GM19035 (cell line): ENCODE data around the gene CCT5.
A peak's percentile ranks its signal among the peaks of the same experiment; 100 is the strongest.
"Not testable (repeated sequence)": the region's sequence is repeated elsewhere in the genome, so short reads cannot be mapped to it uniquely, and the experiment has no call there.

Source experiments
- ATAC-seq: cut with Tn5 transposase; IDR thresholded peaks from one replicate; pipeline ENCODE4 v1.9.1; 2021; ENCODE audit not compliant: unreplicated experiment

The CCT5 gene

DNA sequence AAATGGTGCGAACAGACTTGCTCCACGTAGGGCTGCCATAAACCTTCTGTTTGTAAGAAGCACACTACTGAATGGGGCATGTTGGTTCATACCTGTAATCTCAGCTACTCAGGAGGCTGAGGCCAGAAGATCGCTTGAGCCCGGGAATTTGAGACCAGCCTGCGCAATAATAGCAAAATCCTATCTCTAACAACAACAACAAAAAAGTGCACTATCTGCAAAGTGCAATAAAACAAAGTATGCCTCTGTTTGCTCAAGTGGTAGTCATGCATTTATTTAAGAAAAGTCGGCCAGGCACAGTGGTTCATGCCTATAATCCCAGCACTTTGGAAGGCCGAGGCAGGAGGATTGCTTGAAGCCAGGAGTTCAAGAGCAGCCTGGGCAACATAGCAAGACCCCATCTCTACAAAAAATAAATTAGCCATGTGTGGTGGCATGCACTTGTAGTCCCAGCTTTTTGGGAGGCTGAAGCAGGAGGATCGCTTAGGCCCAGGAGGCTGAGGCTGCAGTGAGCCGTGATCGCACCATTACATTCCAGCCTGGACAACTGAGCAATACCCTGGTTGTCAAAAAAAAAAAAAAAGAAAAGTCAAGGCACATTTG is 5.6 kb upstream of the CCT5 start:
- ATAC-seq, result no peak

DNA sequence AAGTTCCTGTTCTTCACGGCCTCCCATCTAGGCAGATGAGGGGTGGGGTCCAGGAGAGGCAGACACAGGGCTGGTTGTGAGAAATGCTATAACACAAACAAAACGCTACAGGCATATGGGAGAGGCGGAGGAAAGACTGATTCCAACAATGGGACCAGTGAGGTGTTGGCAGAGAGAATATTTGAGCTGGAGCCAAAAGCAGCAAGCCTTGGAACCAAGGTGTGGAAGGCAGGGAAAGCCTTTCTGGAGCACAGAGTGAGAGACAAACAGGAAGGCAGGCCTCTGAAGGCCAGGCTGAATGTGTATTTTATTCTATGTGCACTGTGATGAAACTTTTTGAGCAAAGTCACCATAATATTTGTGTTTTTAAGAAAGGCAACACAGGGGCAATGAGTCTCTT is 3.3 kb upstream of the CCT5 start:
- no peak for ATAC-seq

DNA sequence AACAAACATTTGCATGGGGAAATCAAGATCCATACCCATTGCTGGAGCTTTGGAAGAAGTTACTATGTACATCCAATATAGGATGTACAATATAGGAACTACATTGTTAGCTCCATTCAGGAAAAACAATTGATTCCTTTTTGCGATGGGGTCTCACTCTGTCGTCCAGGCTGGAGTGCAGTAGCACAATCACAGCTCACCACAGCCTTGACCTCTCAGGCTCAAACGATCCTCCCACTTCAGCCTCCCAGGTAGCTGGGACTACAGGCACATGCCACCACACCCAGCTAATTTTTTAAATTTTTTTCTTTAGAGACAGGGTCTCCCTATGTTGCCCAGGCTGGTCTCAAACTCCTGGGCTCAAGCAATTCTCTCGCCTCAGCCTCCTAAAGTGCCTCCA is 2.9 kb upstream of the CCT5 start:
- not testable (repeated sequence) for ATAC-seq

DNA sequence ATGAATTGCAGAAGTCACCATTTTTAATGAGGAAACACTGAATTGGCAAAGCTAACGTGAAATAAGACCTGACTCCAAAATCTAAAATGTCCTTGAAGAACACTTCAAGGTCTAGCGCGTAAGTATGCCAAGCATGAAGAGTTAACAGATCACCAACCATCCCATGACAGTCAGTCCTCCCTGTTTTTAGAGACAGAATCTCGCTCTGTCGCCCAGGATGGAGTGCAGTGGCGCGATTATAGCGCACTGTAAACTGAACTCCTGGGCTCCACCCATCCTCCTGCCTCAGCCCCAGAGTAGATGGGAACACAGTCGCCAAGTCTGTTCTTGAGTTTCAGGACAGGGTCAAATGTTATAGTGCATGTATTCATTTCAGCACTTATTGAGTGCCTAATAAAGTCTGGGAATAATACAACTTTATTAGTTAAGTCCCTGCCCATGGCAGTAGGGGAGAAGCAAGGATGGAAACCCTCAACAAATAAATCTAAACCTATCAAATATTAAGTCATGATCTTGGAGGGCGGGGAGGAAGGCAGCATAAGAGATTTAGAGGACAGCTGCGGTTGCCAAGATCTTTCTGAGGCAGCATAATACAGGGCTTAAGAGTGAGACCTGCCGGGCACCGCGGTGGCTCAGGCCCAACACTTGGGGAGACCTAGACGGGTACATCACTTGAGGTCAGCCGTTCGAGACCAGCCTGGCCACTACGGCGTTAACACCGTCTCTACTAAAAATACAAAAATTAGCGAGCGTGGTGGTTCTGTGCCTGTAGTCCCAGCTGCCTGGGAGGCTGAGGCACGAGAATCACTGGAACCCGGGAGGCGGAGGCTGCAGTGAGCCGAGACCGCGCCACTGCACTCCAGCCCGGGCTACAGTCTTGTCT is 1.5 kb upstream of the CCT5 start:
- peak; percentile 4 for ATAC-seq

DNA sequence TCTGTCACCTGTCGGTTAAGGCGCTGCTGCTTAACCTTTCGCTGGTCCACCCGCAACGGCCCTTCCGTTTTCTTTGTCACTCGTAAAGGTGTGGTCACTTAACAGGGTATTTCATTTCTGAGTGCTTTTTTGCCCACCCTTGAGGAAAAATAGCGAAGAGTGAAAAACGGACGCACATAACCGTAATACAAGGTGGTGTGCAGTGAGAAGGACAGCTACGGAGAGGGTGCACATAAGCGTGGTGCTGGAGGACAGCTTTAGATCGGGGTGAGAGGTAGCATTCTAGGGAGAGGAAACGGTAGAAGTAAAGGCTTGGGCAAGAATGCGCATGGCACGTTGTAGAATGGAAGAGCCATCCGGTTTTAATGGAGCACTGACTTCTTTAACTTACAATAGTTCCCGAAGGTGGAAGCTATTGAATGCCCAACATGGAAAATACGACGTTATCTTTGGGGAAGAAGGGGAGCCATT is 761 bp downstream of the CCT5 start:
- ATAC-seq, result peak; percentile 7

DNA sequence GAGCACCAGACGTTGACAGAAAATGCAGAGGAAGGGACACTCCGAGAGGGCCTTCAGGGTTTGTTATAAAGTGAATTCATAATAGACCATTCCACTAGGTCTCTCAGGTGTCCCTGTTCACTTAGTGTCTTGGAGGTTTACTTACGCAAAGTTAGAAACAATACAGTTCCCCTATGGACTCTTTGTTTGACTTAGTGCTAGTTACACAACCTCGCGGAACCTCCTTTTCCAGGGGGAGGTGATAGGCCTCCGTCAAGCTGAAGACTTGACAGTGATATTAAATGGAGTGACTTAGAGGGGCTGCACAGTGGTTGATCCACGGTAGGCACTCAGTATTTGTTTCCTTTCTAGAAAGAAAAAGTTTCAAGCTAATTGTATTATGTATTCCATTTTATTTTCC is 1.3 kb downstream of the CCT5 start:
- no peak for ATAC-seq

DNA sequence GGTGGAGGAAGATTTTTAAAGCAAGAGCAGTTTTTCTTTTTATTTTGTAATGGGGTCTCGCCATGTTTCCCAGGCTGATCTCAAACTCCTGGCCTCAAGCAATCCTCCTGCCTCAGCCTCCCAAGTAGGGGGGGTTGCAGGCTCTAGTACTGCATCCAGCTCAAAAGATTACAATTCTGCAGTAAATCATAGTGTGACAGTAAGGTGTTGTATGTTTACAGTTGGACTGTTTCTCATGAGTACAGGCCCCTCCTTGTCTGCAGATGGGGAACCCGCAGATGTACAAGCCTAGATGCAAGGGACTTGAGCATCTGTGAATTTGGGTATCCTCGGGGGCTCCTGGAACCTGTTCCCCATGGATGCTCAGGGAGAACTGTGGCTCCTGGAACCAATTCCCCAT is 3.3 kb downstream of the CCT5 start:
- no peak for ATAC-seq

DNA sequence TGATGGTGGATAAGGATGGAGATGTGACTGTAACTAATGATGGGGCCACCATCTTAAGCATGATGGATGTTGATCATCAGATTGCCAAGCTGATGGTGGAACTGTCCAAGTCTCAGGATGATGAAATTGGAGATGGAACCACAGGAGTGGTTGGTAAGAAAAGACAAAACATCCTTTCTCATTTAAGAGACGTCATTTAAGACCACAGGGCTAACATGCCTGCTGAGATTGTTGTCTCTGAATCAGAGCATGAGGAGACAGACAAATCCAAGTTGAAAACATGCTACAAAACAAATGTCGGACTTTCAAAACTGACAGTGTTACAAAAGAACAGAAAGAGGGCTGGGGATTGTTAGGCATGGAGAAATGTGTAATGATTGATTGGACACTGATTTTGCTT is 4.6 kb downstream of the CCT5 start:
- ATAC-seq, result no peak

DNA sequence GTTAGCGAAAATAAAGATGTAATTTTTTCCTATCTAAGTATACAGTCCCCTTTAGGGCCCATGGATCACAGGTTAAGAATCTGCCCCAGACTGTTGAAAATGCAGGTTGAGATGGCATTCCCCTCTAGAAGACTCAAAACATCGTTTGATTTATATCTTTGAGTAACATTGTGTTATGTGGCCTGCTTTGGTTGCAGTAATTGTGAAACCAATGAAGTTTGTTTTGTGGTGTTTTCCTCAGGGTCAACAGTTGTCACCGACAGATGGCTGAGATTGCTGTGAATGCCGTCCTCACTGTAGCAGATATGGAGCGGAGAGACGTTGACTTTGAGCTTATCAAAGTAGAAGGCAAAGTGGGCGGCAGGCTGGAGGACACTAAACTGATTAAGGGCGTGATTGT is 7.8 kb downstream of the CCT5 start:
- no peak for ATAC-seq

DNA sequence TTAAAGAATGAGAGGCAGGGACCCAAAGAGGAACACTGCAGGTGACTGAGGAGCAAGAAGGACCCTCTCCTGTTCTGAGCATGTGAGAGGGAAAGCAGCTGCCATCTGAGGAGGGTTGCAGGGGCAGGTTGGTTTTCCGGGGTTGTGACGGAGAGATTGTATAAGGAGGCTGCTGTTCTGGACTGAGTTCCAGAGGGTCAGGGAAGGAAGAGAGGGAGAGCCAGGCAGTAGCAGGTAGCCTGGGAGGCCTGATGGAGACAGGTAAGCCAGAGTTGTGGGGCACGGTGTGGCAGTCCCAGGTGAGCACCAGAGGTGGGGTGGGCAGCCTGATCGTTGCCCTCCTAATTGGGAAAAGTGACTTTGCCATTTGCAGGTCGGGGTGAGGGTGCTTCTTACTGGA is 9.8 kb downstream of the CCT5 start:
- ATAC-seq, result no peak

DNA sequence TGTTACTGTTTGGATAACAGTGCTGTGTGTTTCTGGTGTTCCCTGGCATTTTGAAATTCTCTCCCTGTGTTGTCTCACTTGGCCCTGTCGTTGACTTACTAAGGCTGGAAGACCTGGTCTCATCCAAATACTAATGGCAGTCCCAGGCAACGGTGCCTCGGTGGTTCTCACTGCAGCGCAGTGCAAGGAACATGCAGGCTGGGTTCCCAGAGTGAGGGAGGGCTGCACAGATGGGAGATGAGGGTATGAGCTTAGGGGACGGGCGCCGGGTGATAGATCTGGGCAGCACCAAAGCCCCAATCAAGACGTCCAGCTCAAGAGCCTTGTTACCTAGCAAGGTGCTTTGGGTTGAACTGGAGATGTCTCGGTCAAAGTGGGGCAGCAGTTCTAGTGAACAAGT is 11.0 kb downstream of the CCT5 start:
- no peak for ATAC-seq

DNA sequence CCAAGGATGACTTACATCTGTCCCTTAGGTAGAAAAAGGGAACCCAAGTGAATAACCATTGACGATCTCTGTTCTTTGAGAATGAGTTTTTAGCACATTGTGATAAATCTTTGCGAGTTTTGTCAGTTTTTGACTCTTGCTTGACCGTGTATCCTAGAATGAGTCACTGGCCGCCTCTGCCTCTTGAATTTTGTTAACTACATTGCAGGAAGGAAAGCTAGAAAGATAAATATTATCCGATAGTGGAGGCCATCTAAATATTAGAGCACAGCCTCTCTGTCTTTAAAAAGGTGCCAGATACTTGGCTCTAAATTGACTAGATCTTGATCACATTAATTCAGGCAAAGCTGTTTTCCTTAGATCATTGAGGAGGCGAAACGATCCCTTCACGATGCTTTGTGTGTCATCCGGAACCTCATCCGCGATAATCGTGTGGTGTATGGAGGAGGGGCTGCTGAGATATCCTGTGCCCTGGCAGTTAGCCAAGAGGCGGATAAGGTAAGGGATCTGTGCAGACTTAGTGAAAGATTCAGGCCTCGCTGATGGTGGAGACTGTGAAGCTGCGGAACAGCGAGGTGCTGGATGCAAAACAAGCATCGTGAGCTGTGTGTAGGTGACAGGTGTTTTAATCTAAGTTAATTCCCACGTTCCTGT is 12.2 kb downstream of the CCT5 start:
- no peak for ATAC-seq

DNA sequence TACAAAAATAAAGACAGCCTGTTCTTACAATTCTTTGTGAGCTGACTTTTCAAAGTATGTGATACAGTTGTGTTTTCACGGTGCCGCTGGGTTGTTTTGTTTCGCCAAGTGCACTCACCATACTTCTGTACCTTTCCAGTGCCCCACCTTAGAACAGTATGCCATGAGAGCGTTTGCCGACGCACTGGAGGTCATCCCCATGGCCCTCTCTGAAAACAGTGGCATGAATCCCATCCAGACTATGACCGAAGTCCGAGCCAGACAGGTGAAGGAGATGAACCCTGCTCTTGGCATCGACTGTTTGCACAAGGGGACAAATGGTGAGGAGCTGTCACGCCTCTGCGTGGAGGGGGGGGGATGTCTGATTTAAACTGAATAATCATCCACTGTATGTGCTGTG is 12.9 kb downstream of the CCT5 start:
- no peak for ATAC-seq

DNA sequence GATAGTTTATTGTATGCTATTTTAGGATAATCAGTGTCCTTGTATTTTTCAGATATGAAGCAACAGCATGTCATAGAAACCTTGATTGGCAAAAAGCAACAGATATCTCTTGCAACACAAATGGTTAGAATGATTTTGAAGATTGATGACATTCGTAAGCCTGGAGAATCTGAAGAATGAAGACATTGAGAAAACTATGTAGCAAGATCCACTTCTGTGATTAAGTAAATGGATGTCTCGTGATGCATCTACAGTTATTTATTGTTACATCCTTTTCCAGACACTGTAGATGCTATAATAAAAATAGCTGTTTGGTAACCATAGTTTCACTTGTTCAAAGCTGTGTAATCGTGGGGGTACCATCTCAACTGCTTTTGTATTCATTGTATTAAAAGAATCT is 14.5 kb downstream of the CCT5 start:
- ATAC-seq, result no peak

DNA sequence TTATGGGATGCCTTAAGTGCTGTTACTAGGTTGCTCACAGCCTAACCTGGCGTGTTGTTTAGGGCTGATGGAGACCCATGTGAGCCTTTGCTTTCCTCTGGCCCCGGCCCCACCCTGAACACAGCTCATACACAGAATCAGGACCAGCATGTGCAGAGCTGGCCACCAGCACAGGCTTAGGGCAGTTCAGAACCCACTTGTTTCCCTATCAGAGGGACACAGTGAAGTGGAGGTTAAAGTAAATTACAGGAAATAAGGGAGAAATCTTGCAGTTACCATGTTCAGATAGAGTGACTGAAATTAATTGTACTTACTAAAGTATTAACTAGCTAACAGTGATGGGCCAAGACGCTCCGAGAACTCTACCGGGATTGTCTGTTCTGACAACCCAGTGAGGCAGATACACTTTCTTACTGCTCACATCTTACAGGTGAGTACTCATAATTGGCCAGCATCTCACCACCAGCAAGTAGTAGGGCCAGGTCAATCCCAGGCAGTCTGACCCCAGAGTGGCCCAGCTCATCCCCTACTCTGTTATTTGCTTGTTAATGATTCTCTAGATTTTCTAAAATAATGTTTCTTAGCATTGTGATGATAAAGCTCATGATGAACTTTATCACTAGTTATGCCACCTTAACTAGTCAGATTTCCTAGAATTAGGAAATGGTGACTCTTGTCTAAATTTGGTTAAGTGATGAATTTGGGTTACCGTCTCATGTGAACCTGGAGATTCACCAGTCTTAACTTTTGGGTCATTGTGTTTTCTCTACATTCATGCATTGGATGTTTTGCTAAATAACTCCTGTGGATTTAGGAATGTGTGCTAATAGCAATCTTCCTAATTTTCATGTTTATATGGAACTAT is 15.4 kb downstream of the CCT5 start:
- no peak for ATAC-seq

DNA sequence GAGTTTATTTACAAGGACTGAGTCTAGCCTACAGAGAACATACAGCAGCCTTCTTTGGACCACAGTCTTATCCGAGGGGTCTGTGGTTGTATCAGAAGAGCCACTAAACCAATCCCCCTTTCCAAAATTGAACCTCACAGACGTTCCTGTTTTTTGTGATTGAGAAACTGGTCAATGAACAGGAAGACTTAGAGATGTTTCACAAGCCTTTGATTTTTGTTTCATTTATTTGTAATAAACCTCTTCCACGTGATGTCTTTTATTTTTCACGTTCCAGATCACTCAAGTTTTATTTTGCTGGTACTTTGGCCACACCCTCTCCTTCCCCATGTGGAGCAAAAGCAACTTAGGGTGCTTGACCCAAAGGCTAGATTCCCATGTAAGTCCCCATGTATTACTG is 16.1 kb downstream of the CCT5 start:
- no peak for ATAC-seq

DNA sequence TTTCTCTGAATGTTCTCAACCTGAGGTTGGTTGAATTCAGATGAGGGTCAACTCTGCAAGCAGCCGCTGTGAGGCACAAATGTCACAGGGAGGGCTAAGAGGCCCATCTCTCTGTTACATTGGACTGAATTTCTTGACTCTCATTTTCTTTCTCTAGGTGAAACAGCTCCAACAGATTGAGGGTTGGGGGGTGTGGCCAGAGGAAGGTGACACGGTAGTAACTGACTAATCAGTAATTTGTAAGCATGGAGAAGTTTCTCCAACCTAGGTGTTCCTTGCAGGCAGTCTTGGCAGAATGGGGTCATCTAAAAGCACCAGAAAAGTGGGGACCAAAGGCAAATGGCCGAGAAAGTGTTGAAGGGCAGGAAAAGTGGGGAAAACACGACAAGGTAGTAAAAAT is 16.8 kb downstream of the CCT5 start:
- ATAC-seq, result no peak

DNA sequence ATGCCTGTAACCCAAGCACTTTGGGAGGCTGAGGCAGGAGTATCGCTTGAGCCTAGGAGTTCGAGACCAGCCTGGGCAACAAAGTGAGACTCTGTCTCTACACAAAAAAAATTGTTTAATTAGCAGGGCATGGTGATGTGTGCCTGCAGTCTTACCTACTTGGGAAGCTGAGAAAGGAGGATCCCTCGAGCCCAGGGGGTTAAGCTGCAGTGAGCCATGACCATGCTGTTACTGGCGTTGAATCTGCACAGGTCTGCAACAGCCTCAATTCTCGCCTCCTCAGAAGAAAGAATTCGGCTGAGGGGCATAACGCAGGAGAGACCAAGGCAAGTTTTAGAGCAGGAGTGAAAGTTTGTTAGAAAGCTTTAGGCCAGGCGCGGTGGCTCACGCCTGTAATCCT is 18.0 kb downstream of the CCT5 start:
- ATAC-seq, result no peak

DNA sequence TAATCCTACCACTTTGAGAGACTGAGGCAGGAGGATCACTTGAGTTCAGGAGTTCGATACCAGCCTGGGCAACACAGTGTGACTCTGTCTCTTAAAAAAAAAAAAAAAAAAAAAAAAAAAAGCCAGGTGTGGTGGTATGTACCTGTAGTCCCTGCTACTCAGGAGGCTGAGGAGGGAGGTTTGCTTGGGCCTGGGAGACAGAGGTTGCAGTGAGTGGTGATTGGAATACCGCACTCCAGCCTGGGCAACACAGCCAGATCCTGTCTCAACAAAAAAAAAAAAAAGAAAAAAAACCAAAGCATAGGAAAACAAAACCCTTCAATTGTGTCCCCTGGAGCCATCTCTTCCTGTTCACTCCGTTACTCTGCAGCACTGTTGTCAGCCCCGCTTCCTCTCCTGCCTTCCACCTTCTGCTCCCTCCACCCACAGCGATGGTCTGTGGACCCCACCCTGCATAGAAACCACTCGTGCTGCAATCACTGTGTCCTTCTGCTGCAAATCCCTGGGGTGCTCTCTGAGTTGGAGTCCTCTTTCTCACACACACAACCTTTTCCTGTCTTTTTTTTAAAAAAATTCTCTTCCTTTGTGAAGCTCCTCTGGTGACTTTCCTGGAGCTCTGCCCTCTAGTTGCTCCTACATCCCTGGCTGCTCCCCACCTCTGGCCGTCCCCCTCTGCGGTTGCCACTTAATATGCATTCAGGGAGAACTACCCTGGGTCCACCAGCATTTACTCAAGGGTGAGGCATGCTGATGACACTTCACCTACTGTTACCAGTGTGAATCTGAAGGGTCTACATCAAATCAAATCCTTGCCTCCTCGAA is 22.2 kb downstream of the CCT5 start:
- ATAC-seq, result no peak

DNA sequence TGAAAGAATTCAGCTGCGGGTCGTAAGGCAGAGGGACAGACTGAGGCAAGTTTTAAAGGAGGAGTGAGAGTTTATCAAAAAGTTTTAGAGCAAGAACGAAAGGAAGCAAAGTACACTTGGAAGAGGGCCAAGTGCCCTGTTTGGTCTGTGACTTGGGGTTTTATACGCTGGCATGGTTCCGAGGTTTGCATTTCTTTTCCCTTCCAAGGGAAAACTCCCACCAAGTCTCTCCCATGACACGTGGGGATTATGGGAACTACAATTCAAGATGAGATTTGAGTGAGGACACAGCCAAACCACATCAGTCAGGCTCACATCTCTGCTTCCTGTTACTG is 22.8 kb downstream of the CCT5 start:
- not testable (repeated sequence) for ATAC-seq
